ENCODE results near the gene PER3.

The PER3 gene

GRCh38 chr1:7842517-7842916 lies 58.4 kb downstream of the PER3 start:
- peak; percentile 62 for DNase-seq

DNA sequence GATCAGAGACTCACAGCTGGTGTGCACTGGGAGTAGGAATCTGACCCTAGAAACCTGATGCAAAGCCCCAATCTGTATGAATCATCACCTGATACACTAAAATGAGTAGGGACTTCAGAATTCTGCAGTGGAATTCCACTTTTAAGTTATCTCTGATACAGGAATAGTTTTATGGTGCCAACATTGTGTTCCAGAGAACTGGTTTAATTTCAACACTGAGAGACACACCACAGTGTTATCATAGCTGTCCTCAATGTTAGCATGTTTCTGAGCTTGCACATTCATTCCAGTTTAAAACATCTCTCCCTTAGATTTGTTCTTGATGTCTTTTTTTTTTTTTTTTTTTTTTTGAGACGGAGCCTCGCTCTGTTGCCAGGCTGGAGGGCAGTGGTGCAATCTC lies 61.7 kb downstream of the PER3 start:
- no peak for DNase-seq

DNA sequence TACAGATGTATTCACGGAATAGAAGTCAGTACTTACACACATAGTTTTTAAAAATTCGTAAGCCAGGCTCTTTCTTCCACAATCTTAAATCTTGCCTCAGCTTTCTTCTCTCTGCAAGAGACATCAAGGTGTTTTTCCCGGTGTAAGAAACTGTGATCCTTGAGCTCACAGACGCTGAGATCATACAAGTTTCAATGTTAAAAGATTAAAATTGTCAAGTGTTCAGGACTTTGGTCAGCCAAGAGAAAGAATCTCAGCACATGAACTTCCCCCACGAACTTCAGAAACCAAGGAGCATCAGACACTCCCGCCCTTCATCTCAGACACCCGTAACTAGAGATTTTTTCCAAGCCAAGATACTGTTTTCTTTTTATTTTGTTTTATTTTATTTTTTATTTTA lies 62.6 kb downstream of the PER3 start:
- DNase-seq, result no peak

DNA sequence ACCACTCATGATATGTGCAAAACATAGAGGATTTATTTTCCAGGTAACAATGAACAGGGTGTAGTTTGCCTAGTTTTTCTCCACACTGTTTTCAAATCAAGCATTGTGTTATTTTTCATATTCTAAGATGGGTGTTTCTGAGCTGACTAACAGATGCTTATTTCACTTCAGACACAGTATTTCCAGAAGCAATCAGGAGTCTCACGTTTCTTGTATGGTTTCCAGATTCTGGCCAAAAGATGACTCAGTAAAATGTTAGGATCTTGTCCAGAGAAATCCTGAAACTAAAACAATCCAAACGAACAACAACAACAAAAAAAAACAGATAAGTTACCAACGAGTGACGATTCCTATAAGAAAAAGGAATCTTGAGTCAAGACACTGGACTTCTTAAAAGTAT lies 63.5 kb downstream of the PER3 start:
- DNase-seq, result no peak

DNA sequence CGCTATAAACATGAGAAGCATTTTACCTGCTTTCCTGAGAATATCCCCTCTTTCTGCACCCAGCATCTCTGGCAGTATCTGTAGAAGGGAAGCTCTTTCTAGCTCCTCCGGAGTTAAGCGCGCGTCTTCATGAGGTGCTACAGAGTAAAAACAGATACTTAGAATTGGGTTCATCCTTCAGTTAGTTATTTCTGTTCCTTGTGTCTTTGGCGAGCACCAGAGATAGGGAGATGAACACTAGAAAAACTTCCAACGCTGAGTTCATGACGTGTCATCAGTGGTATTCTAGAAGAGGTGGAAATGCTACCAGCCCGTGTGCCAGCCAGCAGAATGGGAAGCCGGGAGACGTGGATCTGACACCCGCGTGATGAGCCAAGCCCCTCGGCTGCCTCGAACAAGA lies 66.7 kb downstream of the PER3 start:
- no peak for DNase-seq

- DNase-seq, result no peak
These were observed 69.0 kb downstream of the PER3 start, which contains the start of gene UTS2 for GRCh38 chr1:7852804-7853683. UTS2 (minus strand) TSS chr1:7853065; CDS start chr1:7853003, 62 bp downstream.

DNA sequence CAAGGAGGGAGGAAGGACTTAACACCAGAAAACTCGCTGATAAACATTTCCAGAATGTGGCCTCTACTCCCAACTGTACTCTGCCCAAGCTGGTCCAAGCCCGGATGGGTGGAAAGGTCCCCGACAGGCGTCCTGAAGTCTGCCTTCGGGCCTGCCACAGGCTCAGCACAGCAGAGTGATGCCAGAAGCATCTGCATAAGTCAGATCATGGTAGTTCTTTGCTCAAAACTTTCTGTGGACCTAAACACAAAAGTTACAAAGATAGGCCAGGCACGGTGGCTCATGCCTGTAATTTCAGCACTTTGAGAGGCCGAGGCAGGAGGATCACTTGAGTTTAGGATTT lies 69.6 kb downstream of the PER3 start:
- DNase-seq, result no peak

DNA sequence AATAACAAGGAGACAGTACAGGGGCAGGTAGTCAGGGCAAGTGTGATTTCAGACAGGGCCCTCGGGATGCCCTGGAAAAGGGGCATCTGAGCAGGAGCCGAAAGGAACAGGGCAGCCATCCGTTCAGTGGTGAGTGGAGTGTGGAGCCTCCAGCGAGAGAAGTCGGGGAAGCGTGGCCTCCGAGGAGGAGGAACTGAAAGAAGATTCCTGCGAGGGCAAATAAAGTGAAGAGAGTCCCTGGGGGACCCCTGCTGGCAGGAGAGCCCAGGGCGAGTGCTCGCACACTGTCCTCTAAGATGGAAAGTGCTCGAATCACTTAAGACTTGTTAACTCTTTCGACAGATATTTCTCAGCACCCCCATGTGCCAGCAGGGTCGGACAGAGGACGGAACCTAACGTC lies 72.3 kb downstream of the PER3 start:
- DNase-seq, result no peak

- DNase-seq, result no peak
These were observed 72.9 kb downstream of the PER3 start for GRCh38 chr1:7857000-7857399.

DNA sequence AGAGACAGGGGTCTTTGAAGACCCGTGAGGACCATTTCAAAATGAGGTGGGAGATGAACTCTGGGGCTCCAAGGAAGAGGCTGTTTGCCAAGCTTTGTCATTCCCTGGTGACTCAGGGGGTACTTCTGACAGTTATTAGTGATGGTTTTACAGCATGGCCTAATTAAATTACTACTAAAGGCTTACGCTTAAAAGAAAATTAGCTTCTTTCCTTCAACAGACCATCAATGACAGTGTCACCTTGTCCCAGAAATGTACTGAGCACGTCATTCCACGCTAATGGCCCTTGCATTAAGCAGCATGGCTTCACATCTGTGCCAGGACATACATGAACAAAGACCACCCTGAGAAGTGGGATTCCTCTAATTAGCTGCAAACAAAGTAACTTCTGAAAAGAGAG lies 73.9 kb downstream of the PER3 start:
- DNase-seq, result no peak

DNA sequence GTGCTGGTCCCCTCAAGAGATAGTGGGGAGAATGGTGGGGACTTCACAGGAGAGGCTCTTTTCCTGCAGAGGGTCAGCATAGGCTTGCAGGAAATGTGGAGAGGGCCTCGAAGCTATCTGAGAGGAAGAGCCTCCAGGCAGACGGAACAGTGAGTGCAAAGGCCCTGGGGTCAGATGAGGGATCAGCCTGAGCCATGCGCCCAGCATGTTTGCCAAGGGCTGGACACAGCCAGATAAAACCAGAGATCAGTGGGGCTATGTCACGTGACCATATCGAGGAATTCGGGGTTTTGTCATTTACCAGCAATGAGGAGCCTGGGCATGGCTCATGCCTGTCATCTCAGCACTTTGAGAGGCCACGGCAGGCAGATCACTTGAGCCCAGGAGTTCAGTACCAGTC lies 75.3 kb downstream of the PER3 start:
- no peak for DNase-seq

GRCh38 chr1:7860130-7860529 lies 76.0 kb downstream of the PER3 start:
- no peak for DNase-seq

GRCh38 chr1:7861452-7861851 lies 77.4 kb downstream of the PER3 start:
- DNase-seq, result no peak

DNA sequence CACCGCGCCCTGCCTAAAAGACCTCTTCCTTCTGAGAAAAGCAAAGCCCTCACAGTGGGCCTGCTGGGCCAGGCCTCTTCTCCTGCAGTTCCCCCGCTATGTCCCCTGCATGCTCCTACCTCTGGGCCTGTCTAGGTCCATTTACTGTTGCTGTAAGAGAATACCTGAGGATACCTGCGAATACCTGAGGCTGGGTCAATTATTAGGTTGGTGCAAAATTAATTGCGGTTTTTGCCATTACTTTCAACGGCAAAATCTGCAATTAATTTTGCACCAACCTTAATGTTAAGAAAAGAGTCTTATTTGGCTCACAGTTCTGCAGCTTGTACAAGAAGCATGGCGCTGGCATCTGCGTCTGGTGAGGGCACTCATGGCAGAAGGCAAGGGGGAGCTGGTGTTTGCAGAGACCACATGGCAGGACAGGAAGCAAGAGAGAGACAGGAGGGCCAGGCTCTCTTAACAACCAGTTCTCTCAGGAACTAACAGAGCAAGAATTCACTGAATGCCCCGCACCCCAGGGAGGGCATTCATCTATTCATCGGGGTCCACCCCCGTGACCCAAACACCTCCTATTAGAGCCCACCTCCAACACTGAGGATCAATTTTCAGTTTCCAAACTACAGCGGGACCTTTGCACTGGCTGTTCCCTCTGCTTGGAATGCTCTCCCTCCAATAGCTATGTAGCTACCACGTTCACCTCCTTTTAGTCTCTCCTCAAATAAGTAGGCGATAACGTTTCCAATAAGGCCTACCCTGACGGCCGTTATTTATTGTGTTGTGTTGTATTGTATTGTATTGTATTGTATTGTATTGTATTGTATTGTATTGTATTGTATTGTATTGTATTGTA lies 78.3 kb downstream of the PER3 start:
- no peak for DNase-seq

- no peak for DNase-seq
These were observed 79.8 kb downstream of the PER3 start for GRCh38 chr1:7863756-7864328.

- no peak for DNase-seq
These were observed 81.9 kb downstream of the PER3 start for GRCh38 chr1:7865978-7866377.

- DNase-seq, result no peak
These were observed 84.1 kb downstream of the PER3 start for GRCh38 chr1:7868070-7868780.

DNA sequence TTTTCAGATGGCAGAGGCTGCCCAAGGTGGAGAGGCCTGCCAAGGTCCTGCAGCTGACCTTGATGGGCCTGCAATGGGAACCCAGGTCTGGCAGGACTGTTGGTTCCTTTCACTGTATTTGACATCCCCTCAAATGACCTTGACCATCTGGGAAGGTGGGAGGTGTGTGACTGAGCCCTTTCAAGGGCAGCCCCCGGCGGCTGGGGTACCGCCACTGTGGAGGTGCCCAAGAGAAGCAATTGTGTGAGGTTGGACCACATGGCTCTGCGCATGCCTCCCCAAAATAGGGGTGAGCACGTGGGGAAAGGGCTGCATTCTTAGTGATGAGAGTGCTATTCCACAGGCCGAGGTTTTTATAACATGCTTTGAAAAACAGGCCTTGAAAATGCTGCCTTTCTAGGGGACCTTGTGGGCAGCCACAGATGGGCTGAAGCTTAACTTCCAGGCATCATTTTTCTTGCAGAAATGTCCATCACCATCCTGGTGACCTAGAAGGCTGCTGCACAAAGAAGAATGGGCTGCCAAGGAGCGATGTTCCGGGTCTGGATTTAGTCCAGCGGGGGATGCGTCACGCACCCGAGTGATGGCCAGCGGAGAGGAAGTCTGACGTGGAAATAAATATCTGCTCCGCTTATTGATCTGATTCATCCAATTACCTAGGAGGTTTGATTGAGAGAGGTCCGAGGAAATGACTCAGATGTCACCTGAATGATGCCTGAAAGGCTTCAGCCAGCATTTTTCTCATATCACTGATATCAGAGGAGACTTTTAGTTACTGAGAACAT lies 85.2 kb downstream of the PER3 start:
- no peak for DNase-seq

DNA sequence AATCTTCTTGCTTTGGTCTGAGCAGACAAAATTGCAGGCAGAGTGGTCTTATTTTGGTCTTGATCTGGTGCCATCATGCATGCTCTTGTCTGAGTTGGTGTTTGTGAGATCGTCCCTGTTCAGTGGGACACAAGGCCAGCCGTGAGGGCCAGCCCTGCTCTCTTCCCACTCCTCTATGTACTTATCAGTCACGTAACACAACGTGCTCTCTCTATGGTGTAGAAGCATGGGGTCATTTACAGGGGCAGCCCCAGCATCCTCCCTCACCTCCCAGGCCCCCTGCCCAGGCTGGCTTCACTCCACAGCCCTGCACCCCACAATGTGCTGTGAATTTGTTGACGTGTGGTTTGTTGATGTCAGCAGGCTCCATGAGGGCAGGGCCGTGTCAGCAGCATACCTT lies 87.0 kb downstream of the PER3 start:
- no peak for DNase-seq

DNA sequence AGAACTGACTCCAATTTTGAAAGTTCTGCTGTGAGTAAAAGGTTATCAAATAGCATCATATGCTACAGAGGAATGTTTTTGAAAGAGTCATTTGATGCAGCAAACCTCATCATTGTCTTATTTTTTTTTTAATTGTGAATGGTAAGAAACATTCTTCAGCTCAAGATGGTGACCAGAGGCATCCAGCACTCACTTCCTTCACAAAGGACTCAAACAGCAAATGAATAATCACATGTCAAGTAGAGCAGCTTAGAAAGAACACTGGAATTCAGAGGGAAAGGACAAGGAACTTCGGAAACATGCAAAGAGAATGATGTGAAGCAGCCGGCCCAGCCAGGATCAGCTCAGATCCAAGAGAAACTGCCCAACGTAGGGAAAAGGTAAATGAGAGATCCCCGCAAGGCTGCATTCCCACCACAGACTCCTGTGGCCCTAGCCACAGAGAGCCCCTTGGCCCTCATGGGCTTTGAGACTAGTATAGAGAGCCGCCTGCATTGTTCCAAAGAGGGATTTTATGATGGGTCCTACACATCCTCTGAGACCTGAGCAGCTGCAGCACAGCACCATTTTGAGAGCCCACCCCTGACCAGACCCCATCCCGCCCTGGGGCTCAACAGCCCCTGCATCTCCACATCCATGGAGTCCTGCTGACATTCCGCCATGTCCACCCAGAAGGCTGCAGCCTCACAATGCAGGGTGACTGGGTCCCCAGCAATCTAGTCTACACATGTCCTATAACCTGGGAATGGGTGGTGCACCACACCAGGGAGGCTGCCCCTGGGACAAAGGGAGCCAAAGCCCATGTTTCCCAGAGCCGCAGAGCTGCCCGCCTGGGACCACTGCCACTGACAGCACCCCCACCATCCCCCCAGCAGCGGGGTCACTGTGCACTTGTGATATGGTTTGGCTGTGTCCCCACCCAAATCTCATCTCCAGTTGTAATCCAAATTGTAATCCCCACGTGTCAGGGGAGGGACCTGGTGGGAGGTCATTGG lies 90.0 kb downstream of the PER3 start:
- DNase-seq, result no peak

GRCh38 chr1:7878027-7878426 lies 93.9 kb downstream of the PER3 start:
- DNase-seq, result no peak
